Neuron (in vitro differentiated cells): ENCODE results near the gene CD79B.

Source experiments
- H2AFZ ChIP-seq: one replicate; pipeline ENCODE4 v1.6.1; 2013; ENCODE audit warnings: low read depth, mild to moderate bottlenecking, inconsistent platforms, low read length, moderate library complexity
- H3K27me3 ChIP-seq: one replicate; pipeline ENCODE4 v1.6.1; 2013; ENCODE audit warnings: low read length; ENCODE audit not compliant: insufficient read depth
- H3K36me3 ChIP-seq: one replicate; pipeline ENCODE4 v1.6.1; 2013; ENCODE audit warnings: low read length; ENCODE audit not compliant: insufficient read depth
- H3K4me1 ChIP-seq: one replicate; pipeline ENCODE4 v1.6.1; 2013; ENCODE audit warnings: low read length; ENCODE audit not compliant: insufficient read depth
- H3K4me3 ChIP-seq: 2 replicates; pipeline ENCODE4 v1.5.1; 2013; ENCODE audit warnings: mild to moderate bottlenecking, low read length, moderate library complexity
- H3K9me3 ChIP-seq: one replicate; pipeline ENCODE4 v1.6.1; 2013; ENCODE audit warnings: low read length

CD79B gene

GRCh38 chr17:63962298-63962744 lies 30.2 kb upstream of the CD79B start:
- H3K4me3 ChIP-seq, result no peak overlapping the region
- no peaks in the 10 kb centered on the region for H3K4me1 ChIP-seq
- no peak overlapping the region for H2AFZ ChIP-seq
- H3K9me3 ChIP-seq, result no peaks in the 10 kb centered on the region
- no peaks in the 10 kb centered on the region for H3K36me3 ChIP-seq
- H3K27me3 ChIP-seq, result peaks cover 15% of the 10 kb centered on the region

GRCh38 chr17:63961355-63962212 lies 29.5 kb upstream of the CD79B start:
- Histone ChIP-seq H3K27me3 (peaks cover 15% of the 10 kb centered on the region), H3K4me3 (no peak overlapping the region), H3K4me1 (no peaks in the 10 kb centered on the region), H3K36me3 (no peaks in the 10 kb centered on the region), H2AFZ (no peak overlapping the region), H3K9me3 (no peaks in the 10 kb centered on the region)

GRCh38 chr17:63960430-63960829 lies 28.3 kb upstream of the CD79B start:
- Histone ChIP-seq H3K9me3 (no peaks in the 10 kb centered on the region), H3K4me3 (no peak overlapping the region), H3K27me3 (peaks cover 15% of the 10 kb centered on the region), H3K36me3 (no peaks in the 10 kb centered on the region), H3K4me1 (no peaks in the 10 kb centered on the region), H2AFZ (no peak overlapping the region)

GRCh38 chr17:63960006-63960405 lies 27.9 kb upstream of the CD79B start:
- Histone ChIP-seq H3K27me3 (peaks cover 15% of the 10 kb centered on the region), H3K4me1 (no peaks in the 10 kb centered on the region), H3K36me3 (no peaks in the 10 kb centered on the region), H2AFZ (no peak overlapping the region), H3K9me3 (no peaks in the 10 kb centered on the region), H3K4me3 (no peak overlapping the region)

- no peak overlapping the region for H3K4me3 ChIP-seq
- no peaks in the 10 kb centered on the region for H3K36me3 ChIP-seq
- H3K27me3 ChIP-seq, result peaks cover 15% of the 10 kb centered on the region
- no peaks in the 10 kb centered on the region for H3K4me1 ChIP-seq
- no peak overlapping the region for H2AFZ ChIP-seq
- no peaks in the 10 kb centered on the region for H3K9me3 ChIP-seq
Measured at GRCh38 chr17:63956296-63956920, 24.3 kb upstream of the CD79B start.

- no peaks in the 10 kb centered on the region for H3K9me3 ChIP-seq
- no peaks in the 10 kb centered on the region for H3K4me1 ChIP-seq
- no peaks in the 10 kb centered on the region for H3K36me3 ChIP-seq
- H2AFZ ChIP-seq, result no peak overlapping the region
- peaks cover 15% of the 10 kb centered on the region for H3K27me3 ChIP-seq
- H3K4me3 ChIP-seq, result no peak overlapping the region
Measured at GRCh38 chr17:63955791-63956190, 23.7 kb upstream of the CD79B start.

- H3K4me3 ChIP-seq, result no peak overlapping the region
- no peaks in the 10 kb centered on the region for H3K4me1 ChIP-seq
- no peak overlapping the region for H2AFZ ChIP-seq
- no peaks in the 10 kb centered on the region for H3K36me3 ChIP-seq
- H3K27me3 ChIP-seq, result peaks cover 10% of the 10 kb centered on the region
- no peaks in the 10 kb centered on the region for H3K9me3 ChIP-seq
Measured at GRCh38 chr17:63955232-63955631, 23.1 kb upstream of the CD79B start.

- no peak overlapping the region for H3K4me3 ChIP-seq
- H3K4me1 ChIP-seq, result no peaks in the 10 kb centered on the region
- no peak overlapping the region for H2AFZ ChIP-seq
- no peaks in the 10 kb centered on the region for H3K36me3 ChIP-seq
- H3K9me3 ChIP-seq, result no peaks in the 10 kb centered on the region
- peaks cover 3% of the 10 kb centered on the region for H3K27me3 ChIP-seq
Measured at GRCh38 chr17:63954402-63955063, 22.4 kb upstream of the CD79B start.

- H3K27me3 ChIP-seq, result no peaks in the 10 kb centered on the region
- H3K9me3 ChIP-seq, result no peaks in the 10 kb centered on the region
- no peaks in the 10 kb centered on the region for H3K4me1 ChIP-seq
- no peaks in the 10 kb centered on the region for H3K36me3 ChIP-seq
- H3K4me3 ChIP-seq, result no peak overlapping the region
- no peak overlapping the region for H2AFZ ChIP-seq
Measured at GRCh38 chr17:63950940-63951907, 19.1 kb upstream of the CD79B start.

- Histone ChIP-seq H3K9me3 (no peaks in the 10 kb centered on the region), H3K36me3 (no peaks in the 10 kb centered on the region), H3K4me3 (no peak overlapping the region), H3K4me1 (no peaks in the 10 kb centered on the region), H2AFZ (no peak overlapping the region), H3K27me3 (no peaks in the 10 kb centered on the region)
Measured at GRCh38 chr17:63949576-63950250, 17.6 kb upstream of the CD79B start.

- Histone ChIP-seq H3K4me3 (no peak overlapping the region), H3K9me3 (no peaks in the 10 kb centered on the region), H3K4me1 (no peaks in the 10 kb centered on the region), H3K27me3 (no peaks in the 10 kb centered on the region), H2AFZ (no peak overlapping the region), H3K36me3 (no peaks in the 10 kb centered on the region)
Measured at GRCh38 chr17:63948521-63948920, 16.4 kb upstream of the CD79B start.

- Histone ChIP-seq H3K36me3 (no peaks in the 10 kb centered on the region), H2AFZ (no peak overlapping the region), H3K4me1 (no peaks in the 10 kb centered on the region), H3K27me3 (no peaks in the 10 kb centered on the region), H3K4me3 (no peak overlapping the region), H3K9me3 (no peaks in the 10 kb centered on the region)
Measured at GRCh38 chr17:63947711-63948330, 15.7 kb upstream of the CD79B start.
